Measurements from ENCODE around the gene TMEM234.

DNA sequence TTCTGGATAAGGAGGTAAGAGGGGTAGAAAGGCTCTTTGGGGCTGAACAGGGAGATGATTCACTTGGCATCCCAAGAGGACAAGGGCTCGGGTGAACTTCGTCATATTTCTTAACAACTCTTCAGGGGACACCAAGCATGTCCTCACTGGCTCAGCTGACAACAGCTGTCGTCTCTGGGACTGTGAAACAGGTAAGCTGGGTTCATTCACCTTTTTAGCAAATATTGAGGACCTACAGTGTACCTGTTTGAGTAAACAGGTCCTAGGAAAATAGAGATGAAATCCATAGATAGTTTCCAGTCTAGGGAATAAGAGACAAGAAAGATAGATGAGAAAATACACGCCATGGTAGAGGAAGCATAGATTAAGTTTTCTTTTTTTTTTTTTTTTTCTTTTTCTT is 2.1 kb upstream of the TMEM234 start:
- TF ChIP-seq, protein P1, sequence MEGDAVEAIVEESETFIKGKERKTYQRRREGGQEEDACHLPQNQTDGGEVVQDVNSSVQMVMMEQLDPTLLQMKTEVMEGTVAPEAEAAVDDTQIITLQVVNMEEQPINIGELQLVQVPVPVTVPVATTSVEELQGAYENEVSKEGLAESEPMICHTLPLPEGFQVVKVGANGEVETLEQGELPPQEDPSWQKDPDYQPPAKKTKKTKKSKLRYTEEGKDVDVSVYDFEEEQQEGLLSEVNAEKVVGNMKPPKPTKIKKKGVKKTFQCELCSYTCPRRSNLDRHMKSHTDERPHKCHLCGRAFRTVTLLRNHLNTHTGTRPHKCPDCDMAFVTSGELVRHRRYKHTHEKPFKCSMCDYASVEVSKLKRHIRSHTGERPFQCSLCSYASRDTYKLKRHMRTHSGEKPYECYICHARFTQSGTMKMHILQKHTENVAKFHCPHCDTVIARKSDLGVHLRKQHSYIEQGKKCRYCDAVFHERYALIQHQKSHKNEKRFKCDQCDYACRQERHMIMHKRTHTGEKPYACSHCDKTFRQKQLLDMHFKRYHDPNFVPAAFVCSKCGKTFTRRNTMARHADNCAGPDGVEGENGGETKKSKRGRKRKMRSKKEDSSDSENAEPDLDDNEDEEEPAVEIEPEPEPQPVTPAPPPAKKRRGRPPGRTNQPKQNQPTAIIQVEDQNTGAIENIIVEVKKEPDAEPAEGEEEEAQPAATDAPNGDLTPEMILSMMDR (IDR thresholded peaks at IDR 0.05) = no peak
- no peak for TF ChIP-seq POLR2A (IDR thresholded peaks at IDR 0.05)

Measured in right lobe of liver (tissue), 4 donors.